ENCODE measurements around the gene TRPC1. TPM values are rescaled to one million over a fixed set of nuclear protein-coding genes. Genes with fewer than 3 reads are reported as not detected.
A peak's percentile ranks its signal among the peaks of the same experiment; 100 is the strongest.
"Not testable (repeated sequence)": the region's sequence is repeated elsewhere in the genome, so short reads cannot be mapped to it uniquely, and the experiment has no call there.

Gene TRPC1
- polyA plus RNA-seq, 2 of the 4 experiments (the other 2 are of a cell fraction), result 10.3 to 32.2 TPM

GRCh38 chr3:142738396-142738795 lies 14.6 kb downstream of the TRPC1 start:
- ATAC-seq, result no peak
- no peaks in the 10 kb centered on the region for H3K9me3 ChIP-seq
- CTCF ChIA-PET, result interaction anchor here (1.5 kb wide), 1 partner anchor 14 kb away, joined by 3 read pairs; no protein-coding TSS in a partner anchor
- no peak for DNase-seq (ENCODE audit: low read depth in 1 of 2, low spot score in 1 of 2)
- TF ChIP-seq ZNF302 (CRISPR knock-in tag; IDR thresholded peaks at IDR 0.05) (no peak), KDM5A (IDR thresholded peaks at IDR 0.05) (no peak), HMGXB4 (CRISPR knock-in tag; IDR thresholded peaks at IDR 0.05; ENCODE audit: borderline replicate concordance) (no peak), MAZ (IDR thresholded peaks at IDR 0.05; ENCODE audit: borderline replicate concordance, low read depth, low read length) (no peak)
- no peak overlapping the region for H3K4me2 ChIP-seq
- no peak overlapping the region for H3K27ac ChIP-seq
- FAIRE-seq, result peak; percentile 7
- POLR2A ChIA-PET, result no interaction called here
- no peaks in the 10 kb centered on the region for H3K4me1 ChIP-seq
- no peak overlapping the region for H3K4me3 ChIP-seq

- no peak for ATAC-seq
- Histone ChIP-seq H3K9me3 (peaks cover 2% of the 10 kb centered on the region; the same call in 1 of the 3 replicates), H3K4me1 (no peaks in the 10 kb centered on the region), H3K4me3 (no peak overlapping the region), H3K27ac (no peak overlapping the region), H3K4me2 (no peak overlapping the region)
- TF ChIP-seq HDAC2 (IDR thresholded peaks at IDR 0.05) (no peak), KDM1A (IDR thresholded peaks at IDR 0.05; ENCODE audit: low read depth) (no peak), FOSB (CRISPR knock-in tag; IDR thresholded peaks at IDR 0.05) (no peak), NFE2L2 (conservative IDR thresholded peaks at IDR 0.05; ENCODE audit: low read length) (no peak), HOXA7 (CRISPR knock-in tag; IDR thresholded peaks at IDR 0.05) (no peak), HEYL (CRISPR knock-in tag; IDR thresholded peaks at IDR 0.05) (no peak), FOXS1 (CRISPR knock-in tag; IDR thresholded peaks at IDR 0.05) (no peak), MYC (IDR thresholded peaks at IDR 0.05; ENCODE audit: borderline replicate concordance, low read length) (no peak), HES2 (IDR thresholded peaks at IDR 0.05) (no peak)
- no peak for FAIRE-seq
- CTCF ChIA-PET, result no interaction called here
- POLR2A ChIA-PET, result no interaction called here
- DNase-seq (ENCODE audit: low read depth in 1 of 2, low spot score in 1 of 2), result no peak
- WGBS (ENCODE audit: missing lambda C conversion rate), result 92% methylated on average over 7 of the region's 7 CpGs
These were observed 22.8 kb downstream of the TRPC1 start for GRCh38 chr3:142746646-142747045.

GRCh38 chr3:142750531-142750930 lies 26.7 kb downstream of the TRPC1 start:
- POLR2A ChIA-PET; H3K27ac ChIP-seq; H3K4me3 ChIP-seq; H3K9me3 ChIP-seq; DNase-seq (ENCODE audit: low read depth in 1 of 2, low spot score in 1 of 2); ATAC-seq; H3K4me1 ChIP-seq; FAIRE-seq; H3K4me2 ChIP-seq: not testable (repeated sequence)
- CTCF ChIA-PET, result interaction anchor here (0.8 to 0.9 kb wide), 2 partner anchors 78 to 163 kb away, joined by 3 read pairs; no protein-coding TSS in a partner anchor
- WGBS (ENCODE audit: missing lambda C conversion rate), result 96% methylated on average over 4 of the region's 4 CpGs

- H3K4me2 ChIP-seq; ATAC-seq; POLR2A ChIA-PET; DNase-seq (ENCODE audit: low read depth in 1 of 2, low spot score in 1 of 2); H3K4me3 ChIP-seq; H3K27ac ChIP-seq; FAIRE-seq; H3K9me3 ChIP-seq; H3K4me1 ChIP-seq: not testable (repeated sequence)
- 76% methylated on average over 4 of the region's 4 CpGs for WGBS (ENCODE audit: missing lambda C conversion rate)
- CTCF ChIA-PET, result interaction anchor here (0.9 kb wide), 1 partner anchor 15 kb away, joined by 3 read pairs; no protein-coding TSS in a partner anchor
These were observed 28.8 kb downstream of the TRPC1 start for GRCh38 chr3:142752605-142753004.

GRCh38 chr3:142754494-142754893 lies 30.7 kb downstream of the TRPC1 start:
- no peaks in the 10 kb centered on the region for H3K9me3 ChIP-seq
- H3K27ac ChIP-seq, result no peak overlapping the region
- FAIRE-seq, result no peak
- no peaks in the 10 kb centered on the region for H3K4me1 ChIP-seq
- DNase-seq (ENCODE audit: low read depth in 1 of 2, low spot score in 1 of 2), result no peak
- WGBS (ENCODE audit: missing lambda C conversion rate), result 91% methylated on average over 1 of the region's 1 CpG
- POLR2A ChIA-PET, result interaction anchor here (0.7 kb wide), 1 partner anchor 30 kb away, joined by 4 read pairs; no protein-coding TSS in a partner anchor
- no peak overlapping the region for H3K4me2 ChIP-seq
- CTCF ChIA-PET, result interaction anchor here (0.8 kb wide), 1 partner anchor 33 kb away, joined by 3 read pairs; no protein-coding TSS in a partner anchor
- ATAC-seq, result no peak
- H3K4me3 ChIP-seq, result no peak overlapping the region
- TF ChIP-seq CEBPB (IDR thresholded peaks at IDR 0.05) (no peak), HOXB13 (CRISPR knock-in tag; IDR thresholded peaks at IDR 0.05; ENCODE audit: low read depth) (no peak), CBX2 (IDR thresholded peaks at IDR 0.05; ENCODE audit: borderline replicate concordance, low read depth) (no peak), JUN (IDR thresholded peaks at IDR 0.05) (no peak), ATOH8 (CRISPR knock-in tag; IDR thresholded peaks at IDR 0.05; ENCODE audit: low read depth) (no peak), POLR2AphosphoS2 (conservative IDR thresholded peaks at IDR 0.05; ENCODE audit: low read length) (no peak), ZSCAN20 (CRISPR knock-in tag; IDR thresholded peaks at IDR 0.05) (no peak), RAD21 (conservative IDR thresholded peaks at IDR 0.05 in 1 of 2, IDR thresholded peaks at IDR 0.05 in 1 of 2) (no peak), TP53 (CRISPR knock-in tag; IDR thresholded peaks at IDR 0.05) (no peak), HMGXB4 (CRISPR knock-in tag; IDR thresholded peaks at IDR 0.05; ENCODE audit: borderline replicate concordance) (no peak), MYC (IDR thresholded peaks at IDR 0.05; ENCODE audit: borderline replicate concordance, low read length) (no peak), NPAS2 (CRISPR knock-in tag; IDR thresholded peaks at IDR 0.05; ENCODE audit: borderline replicate concordance) (no peak), TFCP2L1 (CRISPR knock-in tag; IDR thresholded peaks at IDR 0.05) (no peak)

Measured in A549 (cell line).